ENCODE measurements around the gene BCAM. TPM values are rescaled to one million over a fixed set of nuclear protein-coding genes. Genes with fewer than 3 reads are reported as not detected.
A peak's percentile ranks its signal among the peaks of the same experiment; 100 is the strongest.

The BCAM gene
- total RNA-seq, 1 donor = 4.3 TPM

- H3K36me3 ChIP-seq (ENCODE audit: insufficient read depth, low read length) = no peaks in the 10 kb centered on the region
- peak within 1 kb of the TSS; percentile 100 for H2AFZ ChIP-seq (ENCODE audit: low read length)
- no peaks in the 10 kb centered on the region for H3K27me3 ChIP-seq (ENCODE audit: insufficient read depth, low read length)
- peaks cover 25% of the 10 kb centered on the region for H3K4me1 ChIP-seq (ENCODE audit: insufficient read depth, low read length)
- H4K20me1 ChIP-seq (ENCODE audit: insufficient read depth, low read length) = peaks cover 31% of the 10 kb centered on the region
- H3K9me3 ChIP-seq (ENCODE audit: low read depth, low read length) = no peaks in the 10 kb centered on the region
- peak within 1 kb of the TSS; percentile 98 for H3K4me3 ChIP-seq (ENCODE audit: insufficient read depth, low read length)
- H3K4me2 ChIP-seq (ENCODE audit: insufficient read depth, low read length) = peak within 1 kb of the TSS; percentile 99
- TF ChIP-seq CTCF (IDR thresholded peaks at IDR 0.05; ENCODE audit: extremely low read depth, low read depth, low read length) = peak; percentile 85
- peak within 1 kb of the TSS; percentile 94 for H3K27ac ChIP-seq (ENCODE audit: low read depth, low read length)
- peaks cover 47% of the 10 kb centered on the region for H3K79me2 ChIP-seq (ENCODE audit: insufficient read depth, low read length)
- peak; percentile 100 for DNase-seq (ENCODE audit: insufficient read length, low spot score, missing footprints)
Observed at GRCh38 chr19:44845612-44846454, 36.9 kb downstream of the BCAM start, which contains the start of gene NECTIN2. Gene NECTIN2, plus strand, starts transcription at chr19:44846297. Its CDS starts 229 bp downstream, at chr19:44846526.

DNA sequence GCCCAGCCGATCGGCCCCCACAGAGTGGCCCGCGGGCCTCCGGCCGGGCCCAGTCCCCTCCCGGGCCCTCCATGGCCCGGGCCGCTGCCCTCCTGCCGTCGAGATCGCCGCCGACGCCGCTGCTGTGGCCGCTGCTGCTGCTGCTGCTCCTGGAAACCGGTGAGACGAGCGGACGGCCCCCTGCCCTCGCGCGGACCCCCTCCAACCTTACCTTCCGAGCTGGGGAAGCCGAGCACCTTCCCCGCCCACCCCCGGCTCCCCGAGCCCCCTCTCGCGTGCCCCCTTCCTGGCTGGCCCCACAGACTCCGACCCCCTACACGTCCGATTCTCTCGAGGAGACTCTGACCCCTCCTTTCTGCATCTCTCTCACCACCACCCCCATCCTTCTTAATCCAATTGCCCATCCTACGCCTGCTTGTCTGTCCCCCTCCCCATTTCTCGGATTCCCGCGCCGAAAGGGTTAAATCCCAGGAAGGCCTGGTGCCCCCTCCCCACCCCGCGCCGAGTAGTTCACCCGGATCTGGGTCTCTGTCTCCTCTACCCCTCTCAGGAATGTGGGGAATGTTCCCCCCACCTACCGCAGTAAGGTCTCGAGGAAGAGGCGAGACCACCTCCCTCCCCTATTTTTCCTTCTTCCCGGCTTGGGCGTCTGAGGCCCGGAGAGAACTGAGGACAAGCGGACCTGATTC lies 37.7 kb downstream of the BCAM start:
- H3K27ac ChIP-seq (ENCODE audit: low read depth, low read length) = peak overlapping the region; percentile 94
- H3K27me3 ChIP-seq (ENCODE audit: insufficient read depth, low read length) = no peaks in the 10 kb centered on the region
- no peak for TF ChIP-seq CTCF (IDR thresholded peaks at IDR 0.05; ENCODE audit: extremely low read depth, low read depth, low read length)
- peak overlapping the region; percentile 18 for H2AFZ ChIP-seq (ENCODE audit: low read length)
- peak overlapping the region; percentile 99 for H3K4me2 ChIP-seq (ENCODE audit: insufficient read depth, low read length)
- H3K36me3 ChIP-seq (ENCODE audit: insufficient read depth, low read length) = no peaks in the 10 kb centered on the region
- H4K20me1 ChIP-seq (ENCODE audit: insufficient read depth, low read length) = peaks cover 38% of the 10 kb centered on the region
- H3K4me1 ChIP-seq (ENCODE audit: insufficient read depth, low read length) = peaks cover 25% of the 10 kb centered on the region
- peak; percentile 79 for DNase-seq (ENCODE audit: insufficient read length, low spot score, missing footprints)
- peaks cover 54% of the 10 kb centered on the region for H3K79me2 ChIP-seq (ENCODE audit: insufficient read depth, low read length)
- peak overlapping the region; percentile 98 for H3K4me3 ChIP-seq (ENCODE audit: insufficient read depth, low read length)
- no peaks in the 10 kb centered on the region for H3K9me3 ChIP-seq (ENCODE audit: low read depth, low read length)

DNA sequence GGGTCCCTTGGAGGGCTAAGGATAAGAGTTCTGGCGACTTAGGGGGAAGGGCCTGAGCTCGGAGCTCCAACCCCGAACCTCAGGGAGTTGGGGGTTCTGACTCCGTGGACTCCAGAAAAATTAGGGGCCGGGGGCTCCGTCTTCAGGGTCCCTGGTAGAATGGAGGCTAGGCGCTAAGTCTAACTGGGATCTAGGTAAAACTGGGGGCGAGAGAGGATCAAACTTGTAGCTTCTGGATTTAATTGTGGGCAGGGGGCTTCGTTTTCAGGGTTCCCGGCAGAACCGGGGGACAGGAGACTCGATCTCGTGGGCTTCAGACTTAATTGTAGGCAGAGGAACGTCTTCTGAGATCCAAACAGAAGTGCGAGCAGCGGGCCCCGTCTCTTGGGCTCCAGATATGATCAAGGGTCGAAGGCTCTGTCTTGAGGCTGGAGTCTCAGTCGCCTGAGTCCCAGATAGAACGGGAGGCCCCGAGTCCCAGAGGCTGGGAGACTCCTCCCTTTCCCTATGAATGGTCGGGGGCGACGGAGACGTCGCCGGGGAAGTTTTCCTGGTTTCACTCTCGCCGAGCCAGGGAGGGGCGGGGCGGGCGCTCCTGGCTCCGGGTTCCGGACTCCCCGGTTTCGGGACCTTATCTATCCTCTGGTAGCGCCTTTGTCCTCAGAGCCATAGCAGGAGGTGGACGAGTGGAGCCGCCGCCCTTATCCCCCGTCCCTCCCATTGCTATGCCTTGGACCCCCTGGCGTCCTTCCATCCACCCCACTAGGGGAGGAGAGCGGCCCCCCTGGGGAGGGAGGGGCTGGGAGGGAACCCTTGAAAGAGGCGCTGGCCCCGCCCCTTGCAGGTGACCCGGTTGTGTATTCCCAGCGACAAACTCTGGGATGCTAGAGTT lies 38.5 kb downstream of the BCAM start:
- peak; percentile 91 for DNase-seq (ENCODE audit: insufficient read length, low spot score, missing footprints)
- no peaks in the 10 kb centered on the region for H3K27me3 ChIP-seq (ENCODE audit: insufficient read depth, low read length)

More for the DNA sequence above, 38.5 kb downstream of the BCAM start:
- Histone ChIP-seq H4K20me1 (ENCODE audit: insufficient read depth, low read length) (peaks cover 42% of the 10 kb centered on the region), H3K9me3 (ENCODE audit: low read depth, low read length) (no peaks in the 10 kb centered on the region), H3K79me2 (ENCODE audit: insufficient read depth, low read length) (peaks cover 62% of the 10 kb centered on the region), H3K36me3 (ENCODE audit: insufficient read depth, low read length) (no peaks in the 10 kb centered on the region), H3K4me3 (ENCODE audit: insufficient read depth, low read length) (peak overlapping the region; percentile 98), H3K4me1 (ENCODE audit: insufficient read depth, low read length) (peaks cover 25% of the 10 kb centered on the region), H3K4me2 (ENCODE audit: insufficient read depth, low read length) (peak overlapping the region; percentile 99), H2AFZ (ENCODE audit: low read length) (peak overlapping the region; percentile 59), H3K27ac (ENCODE audit: low read depth, low read length) (peak overlapping the region; percentile 94)
- TF ChIP-seq CTCF (IDR thresholded peaks at IDR 0.05; ENCODE audit: extremely low read depth, low read depth, low read length) = no peak

All from osteoblast (primary cell).